ELR (cell line): ENCODE measurements around the gene CCR6.
"Not testable (repeated sequence)": the region's sequence is repeated elsewhere in the genome, so short reads cannot be mapped to it uniquely, and the experiment has no call there.

ENCODE experiments used
- DNase-seq: peaks from one replicate; pipeline ENCODE4 v3.0.0-alpha.2; 2015; ENCODE audit warnings: low read depth

The CCR6 gene

DNA sequence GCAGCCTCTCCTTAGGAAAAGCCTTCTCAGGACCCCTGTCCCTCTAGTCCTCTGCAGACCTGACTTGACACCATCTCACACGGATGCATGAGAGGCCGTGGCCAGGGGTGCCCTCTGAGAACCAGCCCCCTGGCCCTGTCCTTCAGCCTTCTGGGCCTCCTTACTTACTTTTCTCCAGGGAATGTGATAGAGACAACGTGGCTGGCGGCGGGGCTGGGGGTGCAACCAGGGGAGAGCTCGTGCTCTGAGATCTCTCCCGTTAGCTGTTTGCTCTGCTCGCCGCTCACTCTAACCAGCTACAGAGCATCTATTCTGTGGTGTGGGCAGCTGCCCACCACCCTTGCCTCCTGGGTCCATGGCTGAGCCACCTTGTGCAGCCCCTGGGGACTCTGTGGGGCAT is 20.1 kb downstream of the CCR6 start:
- no peak for DNase-seq

- no peak for DNase-seq
Measured at GRCh38 chr6:167145461-167145860, 22.6 kb downstream of the CCR6 start.

GRCh38 chr6:167146135-167146534 is 23.2 kb downstream of the CCR6 start:
- no peak for DNase-seq

GRCh38 chr6:167146977-167147376 is 24.1 kb downstream of the CCR6 start:
- no peak for DNase-seq

DNA sequence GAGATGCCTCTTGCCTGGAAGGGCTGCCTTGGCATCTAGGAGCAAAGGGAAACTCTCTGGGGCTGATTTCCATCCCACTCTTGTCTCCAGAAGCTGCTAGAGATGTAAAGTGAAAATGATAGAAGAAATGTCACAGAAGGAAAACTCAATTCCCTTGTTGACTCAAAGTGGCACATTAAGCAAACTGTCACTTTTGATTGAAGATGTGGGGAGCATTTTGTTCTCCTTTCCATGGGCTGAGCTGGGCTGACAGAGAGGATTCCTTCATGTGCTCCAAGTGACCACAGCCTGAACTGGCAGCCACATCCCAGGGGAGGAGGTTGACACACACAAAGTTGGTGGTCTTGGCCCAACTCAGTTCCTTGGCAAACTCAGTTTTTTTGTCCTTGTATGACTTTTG is 25.1 kb downstream of the CCR6 start:
- DNase-seq, result no peak

- no peak for DNase-seq
Measured at GRCh38 chr6:167148997-167149396, 26.1 kb downstream of the CCR6 start.

DNA sequence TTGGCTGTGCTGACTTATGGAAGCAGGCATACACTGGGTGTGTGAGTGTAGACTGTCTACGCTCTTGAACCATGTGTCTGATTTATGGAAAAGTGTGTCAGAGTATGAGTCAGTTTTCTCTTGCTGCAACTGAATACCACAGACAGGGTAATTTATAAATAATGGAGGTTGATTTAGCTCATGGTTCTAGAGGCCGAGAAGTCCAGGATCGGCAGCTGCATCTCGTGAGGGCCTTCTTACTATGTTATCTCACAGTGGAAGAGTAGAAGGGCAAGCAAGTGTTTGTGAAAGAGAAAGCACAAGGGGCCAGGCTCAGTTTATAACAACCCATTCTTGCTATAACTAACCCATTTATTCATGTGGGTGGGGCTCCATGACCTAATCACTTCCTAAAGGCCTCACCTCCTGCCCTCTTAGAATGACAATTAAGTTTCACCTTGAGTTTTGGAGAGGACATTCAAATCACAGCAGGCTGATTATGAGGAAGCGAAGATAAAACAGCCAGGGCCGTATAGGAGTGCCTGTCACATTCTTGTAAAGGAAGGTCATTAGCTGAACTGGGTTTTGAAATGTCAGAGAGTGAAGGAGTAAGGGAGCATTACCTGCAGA is 28.1 kb downstream of the CCR6 start:
- peak; percentile 18 for DNase-seq

DNA sequence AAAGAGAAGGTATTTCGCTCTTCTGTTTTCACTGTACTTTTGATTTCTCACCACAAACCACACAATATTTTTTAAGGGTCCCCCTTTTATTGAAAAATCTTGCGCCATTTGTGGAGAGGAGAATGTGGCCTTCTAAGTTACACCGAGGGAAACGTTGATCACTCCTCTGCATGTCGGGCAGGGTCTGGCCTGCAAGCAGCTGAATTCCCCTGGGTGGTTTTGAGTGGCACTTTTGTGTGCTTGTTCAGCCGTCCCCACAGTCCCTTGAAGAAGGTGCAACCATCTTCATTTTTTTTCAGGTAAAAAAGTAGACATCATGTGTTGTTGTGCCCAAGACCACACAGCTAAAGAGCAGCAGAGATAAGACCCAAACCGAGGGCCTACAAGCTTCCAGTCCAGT is 28.8 kb downstream of the CCR6 start:
- DNase-seq, result no peak

DNA sequence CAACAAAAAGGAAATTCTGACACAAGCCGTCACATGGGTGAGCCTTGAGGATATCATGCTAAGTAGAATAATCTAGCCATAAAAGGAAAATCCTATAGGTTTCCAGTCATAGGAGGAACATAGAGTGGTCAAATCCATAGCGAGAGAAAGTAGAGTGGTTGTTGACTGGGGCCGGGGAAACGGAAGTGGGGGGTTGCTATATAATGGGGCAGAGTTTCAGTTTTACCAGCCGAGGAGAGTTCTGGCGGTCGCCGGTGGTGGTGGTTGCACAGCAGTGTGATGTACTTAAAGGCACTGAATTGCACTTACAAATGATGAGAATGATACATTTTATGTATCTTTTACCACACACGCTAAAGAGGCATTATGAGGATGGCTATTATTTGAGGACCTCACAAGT is 30.0 kb downstream of the CCR6 start:
- no peak for DNase-seq

GRCh38 chr6:167153521-167153959 is 30.6 kb downstream of the CCR6 start:
- peak; percentile 74 for DNase-seq

GRCh38 chr6:167154291-167154690 is 31.4 kb downstream of the CCR6 start:
- DNase-seq, result no peak

GRCh38 chr6:167154895-167155294 is 32.0 kb downstream of the CCR6 start:
- DNase-seq, result no peak

- DNase-seq, result no peak
Measured at GRCh38 chr6:167157414-167157813, 34.5 kb downstream of the CCR6 start.

GRCh38 chr6:167157863-167158262 is 35.0 kb downstream of the CCR6 start, which contains the start of gene GPR31:
Gene GPR31, minus strand, starts transcription at chr6:167157980. Its CDS starts 149 bp downstream, at chr6:167157831.
- no peak for DNase-seq

GRCh38 chr6:167161851-167162467 is 39.1 kb downstream of the CCR6 start:
- peak; percentile 60 for DNase-seq

DNA sequence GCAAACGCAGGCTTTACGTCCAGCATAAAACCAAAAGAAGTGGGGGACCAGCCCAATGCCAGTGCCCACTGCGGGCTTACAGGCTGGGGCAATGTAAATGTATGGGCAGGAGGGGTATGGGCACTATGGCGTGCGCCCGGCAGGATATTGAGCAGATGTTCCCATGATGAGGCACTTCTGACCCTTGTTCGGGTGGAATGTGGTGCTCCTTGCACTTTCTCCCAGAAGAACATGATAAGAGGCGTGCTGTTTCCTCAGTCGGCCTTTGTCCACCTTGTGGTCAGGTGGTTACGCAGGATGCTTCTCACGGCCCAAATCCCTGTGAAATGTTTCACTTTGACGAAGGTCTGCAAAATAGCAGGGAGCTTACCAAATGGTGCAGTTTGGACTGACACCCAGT is 39.7 kb downstream of the CCR6 start:
- DNase-seq, result no peak

- no peak for DNase-seq
Measured at GRCh38 chr6:167163476-167164011, 40.6 kb downstream of the CCR6 start.

DNA sequence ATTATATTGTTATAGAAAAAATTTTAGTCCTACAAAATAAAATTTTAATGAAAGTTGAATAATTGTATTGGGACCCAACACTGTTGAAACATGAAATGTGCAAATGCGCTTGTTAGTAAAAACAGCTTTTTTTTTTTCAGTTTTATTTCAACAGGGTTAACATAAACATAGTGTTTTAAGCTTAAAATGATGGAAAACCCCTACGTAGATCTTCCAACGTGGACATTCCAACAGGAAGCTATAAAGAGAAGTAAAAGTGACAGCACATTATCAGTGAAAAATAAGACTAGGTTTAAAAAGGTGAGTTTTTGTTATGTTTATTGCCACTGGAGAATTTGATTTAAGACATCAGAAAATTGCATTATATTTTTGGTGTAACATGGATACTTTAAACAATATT is 41.4 kb downstream of the CCR6 start:
- no peak for DNase-seq

DNA sequence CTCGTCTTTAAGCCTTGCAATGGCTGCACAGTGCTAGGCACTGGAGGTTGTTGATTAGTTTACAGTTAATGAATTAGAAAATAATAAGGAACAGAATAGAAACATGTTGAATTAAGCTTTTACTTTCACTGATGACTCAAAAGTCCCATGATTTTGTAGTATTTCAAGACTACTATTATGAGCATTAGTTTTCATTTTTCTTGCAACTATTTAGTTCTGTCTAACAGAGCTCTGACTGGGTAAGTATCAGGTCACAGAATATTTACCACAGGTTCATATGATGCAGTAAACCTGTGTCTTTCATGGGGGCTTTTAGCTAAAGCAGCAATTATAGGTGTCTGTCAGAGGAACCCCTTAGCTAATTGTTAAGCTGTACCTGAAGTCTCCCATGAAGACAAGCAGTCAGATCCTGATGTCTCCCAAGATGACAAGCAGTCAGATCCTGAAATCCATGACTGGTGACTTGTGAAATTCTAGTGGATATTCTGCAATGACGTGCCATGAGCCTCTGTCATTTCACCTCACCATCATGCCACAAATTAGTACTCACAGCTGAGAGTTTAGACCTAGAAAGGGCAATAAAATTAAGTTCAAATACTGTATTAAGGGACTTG is 43.1 kb downstream of the CCR6 start:
- DNase-seq, result no peak

DNA sequence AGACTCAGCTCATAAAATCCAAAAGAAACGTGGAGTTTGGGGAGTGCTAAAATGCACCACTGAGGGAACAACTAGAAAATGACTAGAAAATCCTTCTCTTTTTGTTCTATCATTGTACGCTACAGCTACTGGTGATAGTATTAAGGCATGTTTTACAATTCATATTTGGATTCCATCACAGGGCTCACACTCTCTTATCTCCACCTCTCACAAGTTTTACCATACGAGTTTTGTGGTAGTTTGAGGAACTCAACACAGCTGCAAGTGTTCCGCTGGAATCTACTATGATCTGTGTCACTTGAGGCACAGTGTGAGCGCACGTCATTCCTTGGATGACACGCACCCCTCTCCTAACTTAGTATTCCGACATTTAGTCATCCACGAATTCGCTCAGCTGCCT is 44.8 kb downstream of the CCR6 start:
- DNase-seq, result not testable (repeated sequence)

DNA sequence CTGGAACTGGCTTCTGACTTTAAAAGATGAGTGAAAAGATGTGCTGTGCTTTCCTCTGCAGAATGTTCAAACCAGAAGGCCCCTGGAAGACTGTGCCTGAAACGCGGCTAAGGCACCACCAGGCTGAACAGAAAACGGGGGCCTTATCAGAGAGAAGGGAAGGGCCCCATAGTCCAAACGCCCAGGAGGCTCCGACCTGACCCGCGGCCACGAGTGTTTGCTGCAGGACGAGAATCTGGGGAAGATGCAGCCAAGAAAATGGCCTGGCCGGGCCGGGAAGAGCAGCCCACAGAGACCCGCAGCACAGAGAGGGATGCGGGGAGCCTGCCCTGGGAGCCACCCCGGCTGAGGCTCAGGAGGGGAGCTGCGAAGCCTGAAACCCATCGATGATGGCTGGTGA is 45.4 kb downstream of the CCR6 start:
- not testable (repeated sequence) for DNase-seq

- DNase-seq, result not testable (repeated sequence)
Measured at GRCh38 chr6:167169867-167170266, 47.0 kb downstream of the CCR6 start.

- not testable (repeated sequence) for DNase-seq
Measured at GRCh38 chr6:167171300-167171699, 48.4 kb downstream of the CCR6 start.
